ENCODE results near the gene ARSG. TPM values are rescaled to one million over a fixed set of nuclear protein-coding genes. Genes with fewer than 3 reads are reported as not detected.

Gene ARSG
- total and polyA plus RNA-seq, 4 experiments from 2014 or later, result 10.4 to 19.1 (median 13.1) TPM

- Histone ChIP-seq H3K4me3 (ENCODE audit: low read length in 2 of 2) (no peak overlapping the region), H3K9me3 (ENCODE audit: control insufficient read depth in 1 of 2, low read length in 2 of 2) (no peaks in the 10 kb centered on the region), H3K27ac (ENCODE audit: low read depth, low read length) (no peak overlapping the region), H3K27me3 (ENCODE audit: insufficient read depth, low read length) (no peaks in the 10 kb centered on the region), H3K36me3 (ENCODE audit: insufficient read depth, low read length) (no peaks in the 10 kb centered on the region), H3K4me1 (ENCODE audit: insufficient read depth, low read length) (peaks cover 48% of the 10 kb centered on the region)
- no peak overlapping the region for H3K27ac Mint-ChIP-seq
- intact Hi-C loops (cut with micrococcal nuclease), result no loop called here
- no peaks in the 10 kb centered on the region for H3K27me3 Mint-ChIP-seq
- no peaks in the 10 kb centered on the region for H3K36me3 Mint-ChIP-seq
- H3K4me3 Mint-ChIP-seq, result no peak overlapping the region
- no peak for DNase-seq
- H3K4me1 Mint-ChIP-seq, result peaks cover 25 to 66% (median 46%) of the 10 kb centered on the region in 4 donors
- ChIA-PET CTCF (ENCODE audit: partially characterized antibody) (interaction anchor here (0.8 to 1.2 kb wide), 2 partner anchors 79 to 120 kb away, joined by 3 read pairs; no protein-coding TSS in a partner anchor), POLR2A (ENCODE audit: partially characterized antibody) (interaction anchor here (0.9 to 3.1 kb wide), 5 partner anchors 17 to 29 kb away, joined by 3 to 17 read pairs (median 3); partner anchors contain the start of genes ARSG and SLC16A6)
- no peaks in the 10 kb centered on the region for H3K9me3 Mint-ChIP-seq
These were observed 27.1 kb downstream of the ARSG start for GRCh38 chr17:68318103-68318991.

GRCh38 chr17:68319410-68320162 is 28.3 kb downstream of the ARSG start:
- Mint-ChIP-seq H3K9me3 (no peaks in the 10 kb centered on the region), H3K4me1 (peaks cover 28 to 65% (median 47%) of the 10 kb centered on the region in 4 donors), H3K36me3 (no peaks in the 10 kb centered on the region), H3K4me3 (no peak overlapping the region), H3K27me3 (no peaks in the 10 kb centered on the region), H3K27ac (no peak overlapping the region)
- no peak for DNase-seq
- no peaks in the 10 kb centered on the region for H3K27me3 ChIP-seq (ENCODE audit: insufficient read depth, low read length)
- peaks cover 48% of the 10 kb centered on the region for H3K4me1 ChIP-seq (ENCODE audit: insufficient read depth, low read length)
- CTCF ChIA-PET (ENCODE audit: partially characterized antibody), result no interaction called here
- H3K9me3 ChIP-seq (ENCODE audit: control insufficient read depth in 1 of 2, low read length in 2 of 2), result no peaks in the 10 kb centered on the region
- POLR2A ChIA-PET (ENCODE audit: partially characterized antibody), result interaction anchor here (0.9 to 3.1 kb wide), 3 partner anchors 20 to 28 kb away, joined by 3 to 17 read pairs (median 5); partner anchors contain the start of genes ARSG and SLC16A6
- intact Hi-C loops (cut with micrococcal nuclease), result no loop called here
- H3K27ac ChIP-seq (ENCODE audit: low read depth, low read length), result no peak overlapping the region
- no peak overlapping the region for H3K4me3 ChIP-seq (ENCODE audit: low read length in 2 of 2)
- H3K36me3 ChIP-seq (ENCODE audit: insufficient read depth, low read length), result no peaks in the 10 kb centered on the region

GRCh38 chr17:68320311-68320865 is 29.1 kb downstream of the ARSG start:
- ChIA-PET POLR2A (ENCODE audit: partially characterized antibody) (interaction anchor here (1.0 to 3.1 kb wide), 2 partner anchors 29 to 34 kb away, joined by 3 to 17 read pairs; partner anchors contain the start of genes ARSG and SLC16A6), CTCF (ENCODE audit: partially characterized antibody) (no interaction called here)
- Histone ChIP-seq H3K4me3 (ENCODE audit: low read length in 2 of 2) (no peak overlapping the region), H3K9me3 (ENCODE audit: control insufficient read depth in 1 of 2, low read length in 2 of 2) (no peaks in the 10 kb centered on the region), H3K4me1 (ENCODE audit: insufficient read depth, low read length) (peaks cover 40% of the 10 kb centered on the region), H3K27me3 (ENCODE audit: insufficient read depth, low read length) (no peaks in the 10 kb centered on the region), H3K36me3 (ENCODE audit: insufficient read depth, low read length) (no peaks in the 10 kb centered on the region), H3K27ac (ENCODE audit: low read depth, low read length) (no peak overlapping the region)
- Mint-ChIP-seq H3K4me1 (peaks cover 21 to 62% (median 41%) of the 10 kb centered on the region in 4 donors), H3K4me3 (no peak overlapping the region), H3K27ac (peak overlapping the region in 3 of 7 donors; percentile 10 to 67 (median 50)), H3K36me3 (no peaks in the 10 kb centered on the region), H3K27me3 (no peaks in the 10 kb centered on the region), H3K9me3 (no peaks in the 10 kb centered on the region)
- DNase-seq, result no peak
- intact Hi-C loops (cut with micrococcal nuclease), result no loop called here

GRCh38 chr17:68320943-68321555 is 29.8 kb downstream of the ARSG start:
- H3K36me3 Mint-ChIP-seq, result no peaks in the 10 kb centered on the region
- Histone ChIP-seq H3K36me3 (ENCODE audit: insufficient read depth, low read length) (no peaks in the 10 kb centered on the region), H3K4me3 (ENCODE audit: low read length in 2 of 2) (no peak overlapping the region), H3K27me3 (ENCODE audit: insufficient read depth, low read length) (no peaks in the 10 kb centered on the region), H3K27ac (ENCODE audit: low read depth, low read length) (no peak overlapping the region), H3K9me3 (ENCODE audit: control insufficient read depth in 1 of 2, low read length in 2 of 2) (no peaks in the 10 kb centered on the region), H3K4me1 (ENCODE audit: insufficient read depth, low read length) (peaks cover 33% of the 10 kb centered on the region)
- peaks cover 19 to 56% (median 39%) of the 10 kb centered on the region in 4 donors for H3K4me1 Mint-ChIP-seq
- no peaks in the 10 kb centered on the region for H3K27me3 Mint-ChIP-seq
- ChIA-PET CTCF (ENCODE audit: partially characterized antibody) (no interaction called here), POLR2A (ENCODE audit: partially characterized antibody) (interaction anchor here (1.0 kb wide), 1 partner anchor 34 kb away, joined by 3 read pairs; no protein-coding TSS in a partner anchor)
- no peak for DNase-seq
- H3K27ac Mint-ChIP-seq, result peak overlapping the region in 1 of 7 donors; percentile 67
- intact Hi-C loops (cut with micrococcal nuclease), result no loop called here
- no peak overlapping the region for H3K4me3 Mint-ChIP-seq
- H3K9me3 Mint-ChIP-seq, result no peaks in the 10 kb centered on the region

GRCh38 chr17:68321556-68321954 is 30.3 kb downstream of the ARSG start:
- CTCF ChIA-PET (ENCODE audit: partially characterized antibody), result no interaction called here
- H3K27ac ChIP-seq (ENCODE audit: low read depth, low read length), result no peak overlapping the region
- H3K9me3 Mint-ChIP-seq, result no peaks in the 10 kb centered on the region
- no peak overlapping the region for H3K27ac Mint-ChIP-seq
- H3K4me1 ChIP-seq (ENCODE audit: insufficient read depth, low read length), result peaks cover 28% of the 10 kb centered on the region
- POLR2A ChIA-PET (ENCODE audit: partially characterized antibody), result interaction anchor here (1.0 kb wide), 1 partner anchor 35 kb away, joined by 3 read pairs; no protein-coding TSS in a partner anchor
- no peaks in the 10 kb centered on the region for H3K36me3 ChIP-seq (ENCODE audit: insufficient read depth, low read length)
- intact Hi-C loops (cut with micrococcal nuclease), result no loop called here
- no peak overlapping the region for H3K4me3 Mint-ChIP-seq
- DNase-seq, result no peak
- no peak overlapping the region for H3K4me3 ChIP-seq (ENCODE audit: low read length in 2 of 2)
- peaks cover 14 to 53% (median 36%) of the 10 kb centered on the region in 4 donors for H3K4me1 Mint-ChIP-seq
- H3K27me3 Mint-ChIP-seq, result no peaks in the 10 kb centered on the region
- no peaks in the 10 kb centered on the region for H3K27me3 ChIP-seq (ENCODE audit: insufficient read depth, low read length)
- no peaks in the 10 kb centered on the region for H3K9me3 ChIP-seq (ENCODE audit: control insufficient read depth in 1 of 2, low read length in 2 of 2)
- H3K36me3 Mint-ChIP-seq, result no peaks in the 10 kb centered on the region

- Histone ChIP-seq H3K4me1 (ENCODE audit: insufficient read depth, low read length) (peaks cover 17% of the 10 kb centered on the region), H3K27ac (ENCODE audit: low read depth, low read length) (no peak overlapping the region), H3K9me3 (ENCODE audit: control insufficient read depth in 1 of 2, low read length in 2 of 2) (no peaks in the 10 kb centered on the region), H3K4me3 (ENCODE audit: low read length in 2 of 2) (no peak overlapping the region), H3K27me3 (ENCODE audit: insufficient read depth, low read length) (no peaks in the 10 kb centered on the region), H3K36me3 (ENCODE audit: insufficient read depth, low read length) (no peaks in the 10 kb centered on the region)
- POLR2A ChIA-PET (ENCODE audit: partially characterized antibody), result interaction anchor here (0.9 kb wide), 1 partner anchor 26 kb away, joined by 3 read pairs; no protein-coding TSS in a partner anchor
- Mint-ChIP-seq H3K27ac (no peak overlapping the region), H3K9me3 (no peaks in the 10 kb centered on the region), H3K36me3 (no peaks in the 10 kb centered on the region), H3K4me3 (no peak overlapping the region), H3K4me1 (peaks cover 12 to 53% (median 35%) of the 10 kb centered on the region in 4 donors), H3K27me3 (no peaks in the 10 kb centered on the region)
- no peak for DNase-seq
- CTCF ChIA-PET (ENCODE audit: partially characterized antibody), result no interaction called here
- intact Hi-C loops (cut with micrococcal nuclease), result no loop called here
These were observed 31.3 kb downstream of the ARSG start for GRCh38 chr17:68322630-68323029.
